GM23338 (cell line): ENCODE results near the gene TRAK1.

Experiments
- CTCF ChIP-seq, 2 experiments: fragments of 200-600 bp in 1 of 2; sonication (generic) in 1 of 2; conservative IDR thresholded peaks; 2 replicates each; pipeline versions ENCODE4 v1.5.1 to v1.6.1; 2016 to 2017; ENCODE audit warnings: antibody characterized with exemption in 2 of 2, low read depth in 2 of 2, mild to moderate bottlenecking in 2 of 2, moderate library complexity in 1 of 2
- JUNB ChIP-seq: IDR thresholded peaks from one replicate; pipeline ENCODE4 v1.6.1; 2016; ENCODE audit warnings: antibody characterized with exemption; ENCODE audit not compliant: unreplicated experiment
- NANOG ChIP-seq: IDR thresholded peaks from 2 replicates; pipeline ENCODE4 v1.6.1; 2016; ENCODE audit warnings: antibody characterized with exemption, borderline replicate concordance
- TF ChIP-seq, protein P1 (sequence below): IDR thresholded peaks from one replicate; pipeline ENCODE4 v1.6.1; 2018; ENCODE audit warnings: antibody characterized with exemption; ENCODE audit not compliant: unreplicated experiment

- TF ChIP-seq CTCF (conservative IDR thresholded peaks at IDR 0.05; ENCODE audit: low read depth in 2 of 2) (no peak), NANOG (no peak), JUNB (no peak)
- TF ChIP-seq, protein P1, sequence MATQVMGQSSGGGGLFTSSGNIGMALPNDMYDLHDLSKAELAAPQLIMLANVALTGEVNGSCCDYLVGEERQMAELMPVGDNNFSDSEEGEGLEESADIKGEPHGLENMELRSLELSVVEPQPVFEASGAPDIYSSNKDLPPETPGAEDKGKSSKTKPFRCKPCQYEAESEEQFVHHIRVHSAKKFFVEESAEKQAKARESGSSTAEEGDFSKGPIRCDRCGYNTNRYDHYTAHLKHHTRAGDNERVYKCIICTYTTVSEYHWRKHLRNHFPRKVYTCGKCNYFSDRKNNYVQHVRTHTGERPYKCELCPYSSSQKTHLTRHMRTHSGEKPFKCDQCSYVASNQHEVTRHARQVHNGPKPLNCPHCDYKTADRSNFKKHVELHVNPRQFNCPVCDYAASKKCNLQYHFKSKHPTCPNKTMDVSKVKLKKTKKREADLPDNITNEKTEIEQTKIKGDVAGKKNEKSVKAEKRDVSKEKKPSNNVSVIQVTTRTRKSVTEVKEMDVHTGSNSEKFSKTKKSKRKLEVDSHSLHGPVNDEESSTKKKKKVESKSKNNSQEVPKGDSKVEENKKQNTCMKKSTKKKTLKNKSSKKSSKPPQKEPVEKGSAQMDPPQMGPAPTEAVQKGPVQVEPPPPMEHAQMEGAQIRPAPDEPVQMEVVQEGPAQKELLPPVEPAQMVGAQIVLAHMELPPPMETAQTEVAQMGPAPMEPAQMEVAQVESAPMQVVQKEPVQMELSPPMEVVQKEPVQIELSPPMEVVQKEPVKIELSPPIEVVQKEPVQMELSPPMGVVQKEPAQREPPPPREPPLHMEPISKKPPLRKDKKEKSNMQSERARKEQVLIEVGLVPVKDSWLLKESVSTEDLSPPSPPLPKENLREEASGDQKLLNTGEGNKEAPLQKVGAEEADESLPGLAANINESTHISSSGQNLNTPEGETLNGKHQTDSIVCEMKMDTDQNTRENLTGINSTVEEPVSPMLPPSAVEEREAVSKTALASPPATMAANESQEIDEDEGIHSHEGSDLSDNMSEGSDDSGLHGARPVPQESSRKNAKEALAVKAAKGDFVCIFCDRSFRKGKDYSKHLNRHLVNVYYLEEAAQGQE: no peak
Observed at GRCh38 chr3:42119561-42120355, 28.6 kb downstream of the TRAK1 start.
